ENCODE measurements around the gene HRCT1. TPM values are rescaled to one million over a fixed set of nuclear protein-coding genes. Genes with fewer than 3 reads are reported as not detected.

The HRCT1 gene
- total and polyA plus RNA-seq, 2 of the 4 experiments (the other 2 are of a cell fraction), result 1.1 to 3.9 TPM

GRCh38 chr9:35899021-35899420 lies 7.0 kb upstream of the HRCT1 start:
- H3K9me1 ChIP-seq (ENCODE audit: insufficient read depth, low read length), result no peaks in the 10 kb centered on the region
- dilution Hi-C loops (cut with HindIII; ENCODE audit: low sequenced_read_pairs, unreplicated experiment) (no loop called here), in situ Hi-C loops (cut with MboI; ENCODE audit: low sequenced_read_pairs) (no loop called here), intact Hi-C loops (cut with micrococcal nuclease) (no loop called here)
- no peak overlapping the region for H3K4me2 ChIP-seq (ENCODE audit: low read depth, low read length)
- H2BK15ac ChIP-seq (ENCODE audit: low read depth, low read length), result no peak overlapping the region
- TF ChIP-seq MAFK (IDR thresholded peaks at IDR 0.05; ENCODE audit: low read depth, low read length) (no peak), BHLHE40 (IDR thresholded peaks at IDR 0.05; ENCODE audit: low read depth, low read length) (no peak), MAZ (IDR thresholded peaks at IDR 0.05; ENCODE audit: borderline replicate concordance, low read depth, low read length) (no peak), NFE2L2 (IDR thresholded peaks at IDR 0.05; ENCODE audit: low read depth, low read length) (no peak), RAD21 (IDR thresholded peaks at IDR 0.05; ENCODE audit: low read length) (no peak), CTCF (conservative IDR thresholded peaks at IDR 0.05; ENCODE audit: low read depth, low read length) (no peak), USF2 (IDR thresholded peaks at IDR 0.05; ENCODE audit: low read depth, low read length) (no peak), SMC3 (IDR thresholded peaks at IDR 0.05; ENCODE audit: low read depth, low read length) (no peak), FOS (IDR thresholded peaks at IDR 0.05; ENCODE audit: low read depth, low read length) (no peak), CEBPB (IDR thresholded peaks at IDR 0.05; ENCODE audit: low read depth, low read length) (no peak), POLR2A (IDR thresholded peaks at IDR 0.05; ENCODE audit: low read depth, low read length) (no peak), RFX5 (IDR thresholded peaks at IDR 0.05; ENCODE audit: low read depth, low read length) (no peak), MXI1 (IDR thresholded peaks at IDR 0.05; ENCODE audit: borderline replicate concordance, low read depth, low read length) (no peak), CHD1 (IDR thresholded peaks at IDR 0.05; ENCODE audit: low read depth, low read length) (no peak), RCOR1 (IDR thresholded peaks at IDR 0.05; ENCODE audit: insufficient replicate concordance, low read length) (no peak)
- TF ChIP-seq, protein P1, sequence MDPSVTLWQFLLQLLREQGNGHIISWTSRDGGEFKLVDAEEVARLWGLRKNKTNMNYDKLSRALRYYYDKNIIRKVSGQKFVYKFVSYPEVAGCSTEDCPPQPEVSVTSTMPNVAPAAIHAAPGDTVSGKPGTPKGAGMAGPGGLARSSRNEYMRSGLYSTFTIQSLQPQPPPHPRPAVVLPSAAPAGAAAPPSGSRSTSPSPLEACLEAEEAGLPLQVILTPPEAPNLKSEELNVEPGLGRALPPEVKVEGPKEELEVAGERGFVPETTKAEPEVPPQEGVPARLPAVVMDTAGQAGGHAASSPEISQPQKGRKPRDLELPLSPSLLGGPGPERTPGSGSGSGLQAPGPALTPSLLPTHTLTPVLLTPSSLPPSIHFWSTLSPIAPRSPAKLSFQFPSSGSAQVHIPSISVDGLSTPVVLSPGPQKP (IDR thresholded peaks at IDR 0.05; ENCODE audit: borderline replicate concordance, low read depth, low read length), result no peak
- DNase-seq (no peak), ATAC-seq (ENCODE audit: low read depth) (no peak)
- CTCF ChIA-PET, result no interaction called here
- no peak overlapping the region for H2BK120ac ChIP-seq (ENCODE audit: low read depth, low read length)
- no peak overlapping the region for H2BK5ac ChIP-seq (ENCODE audit: low read depth, low read length, poor library complexity, severe bottlenecking)
- no peak overlapping the region for H3K4ac ChIP-seq (ENCODE audit: low read depth, low read length)
- H2AK9ac ChIP-seq (replicated peaks; ENCODE audit: low read depth, low read length, poor library complexity), result no peak overlapping the region
- no peak overlapping the region for H3K14ac ChIP-seq (replicated peaks; ENCODE audit: low read depth, low read length)
- no peak overlapping the region for H4K8ac ChIP-seq (ENCODE audit: low read depth in 2 of 2, low read length in 2 of 2)
- H3K36me3 ChIP-seq (ENCODE audit: control insufficient read depth, insufficient read depth, low read length), result no peaks in the 10 kb centered on the region
- no peak overlapping the region for H3K4me3 ChIP-seq (ENCODE audit: insufficient read depth, low read depth, low read length)
- no TSS peak for BruUV-seq (replicated peaks)
- no peak overlapping the region for H4K91ac ChIP-seq (ENCODE audit: insufficient read depth, low read depth, low read length)
- H3K27me3 ChIP-seq (ENCODE audit: control insufficient read depth, insufficient read depth, low read length), result peaks cover 24% of the 10 kb centered on the region
- no peak overlapping the region for H2AFZ ChIP-seq (replicated peaks; ENCODE audit: low read length, poor library complexity)
- H3K9ac ChIP-seq (ENCODE audit: low read depth, low read length), result no peak overlapping the region
- no peaks in the 10 kb centered on the region for H3K79me1 ChIP-seq (ENCODE audit: low read depth in 1 of 2, low read length in 2 of 2)
- no peak overlapping the region for H3K56ac ChIP-seq (ENCODE audit: extremely low read depth, insufficient read depth, low read length)
- POLR2A ChIA-PET (ENCODE audit: unreplicated experiment), result no interaction called here
- no peaks in the 10 kb centered on the region for H4K20me1 ChIP-seq (ENCODE audit: insufficient read depth, low read length)
- WGBS, 2 experiments (ENCODE audit: extremely low coverage in 2 of 2, insufficient read length in 1 of 2), result no CpG with 5 or more reads among the region's 2 CpGs
- H3K4me1 ChIP-seq (ENCODE audit: control insufficient read depth, insufficient read depth, low read length), result no peaks in the 10 kb centered on the region
- H3K9me3 ChIP-seq (ENCODE audit: control insufficient read depth, insufficient read depth, low read length), result no peaks in the 10 kb centered on the region
- no peak overlapping the region for H3K18ac ChIP-seq (ENCODE audit: low read depth, low read length)
- H4K5ac ChIP-seq (ENCODE audit: low read depth, low read length), result no peak overlapping the region
- H2AK5ac ChIP-seq (ENCODE audit: low read depth, low read length), result no peak overlapping the region
- no peak overlapping the region for H3K23ac ChIP-seq (ENCODE audit: low read depth, low read length)
- no peak overlapping the region for H3K27ac ChIP-seq (ENCODE audit: insufficient read depth, low read length)
- H2BK20ac ChIP-seq (ENCODE audit: low read depth, low read length), result no peak overlapping the region

All from IMR-90 (cell line).